Activated naive CD8-positive, alpha-beta T cell treated with anti-CD3 and anti-CD28 coated beads for 36 hours (primary cell): ENCODE measurements around the gene FBH1. TPM values are rescaled to one million over a fixed set of nuclear protein-coding genes. Genes with fewer than 3 reads are reported as not detected.

Experiments used
- DNase-seq: peaks from one replicate; pipeline ENCODE4 v3.0.0; 2021
- H3K27ac Mint-ChIP-seq: one replicate; pipeline ENCODE4 v1.8.0; 2022; ENCODE audit warnings: mild to moderate bottlenecking, moderate library complexity, mixed read lengths
- H3K27me3 Mint-ChIP-seq: one replicate; pipeline ENCODE4 v1.8.0; 2022; ENCODE audit warnings: mild to moderate bottlenecking, mixed read lengths
- H3K36me3 Mint-ChIP-seq: one replicate; pipeline ENCODE4 v1.8.0; 2021; ENCODE audit warnings: mild to moderate bottlenecking, mixed read lengths
- H3K4me1 Mint-ChIP-seq: one replicate; pipeline ENCODE4 v1.8.0; 2021; ENCODE audit warnings: mixed read lengths
- H3K4me3 Mint-ChIP-seq: one replicate; pipeline ENCODE4 v1.8.0; 2022; ENCODE audit warnings: mild to moderate bottlenecking, moderate library complexity, mixed read lengths
- H3K9me3 Mint-ChIP-seq: one replicate; pipeline ENCODE4 v1.8.0; 2022; ENCODE audit warnings: mixed read lengths
- total RNA-seq, 2 experiments: library from RNA; stranded (reverse); gene quantifications; one replicate each; pipeline ENCODE4 v1.2.3, GENCODE V29; 2021

FBH1 gene
- total RNA-seq, 2 experiments from 2014 or later, result 48.7 to 49.0 TPM

DNA sequence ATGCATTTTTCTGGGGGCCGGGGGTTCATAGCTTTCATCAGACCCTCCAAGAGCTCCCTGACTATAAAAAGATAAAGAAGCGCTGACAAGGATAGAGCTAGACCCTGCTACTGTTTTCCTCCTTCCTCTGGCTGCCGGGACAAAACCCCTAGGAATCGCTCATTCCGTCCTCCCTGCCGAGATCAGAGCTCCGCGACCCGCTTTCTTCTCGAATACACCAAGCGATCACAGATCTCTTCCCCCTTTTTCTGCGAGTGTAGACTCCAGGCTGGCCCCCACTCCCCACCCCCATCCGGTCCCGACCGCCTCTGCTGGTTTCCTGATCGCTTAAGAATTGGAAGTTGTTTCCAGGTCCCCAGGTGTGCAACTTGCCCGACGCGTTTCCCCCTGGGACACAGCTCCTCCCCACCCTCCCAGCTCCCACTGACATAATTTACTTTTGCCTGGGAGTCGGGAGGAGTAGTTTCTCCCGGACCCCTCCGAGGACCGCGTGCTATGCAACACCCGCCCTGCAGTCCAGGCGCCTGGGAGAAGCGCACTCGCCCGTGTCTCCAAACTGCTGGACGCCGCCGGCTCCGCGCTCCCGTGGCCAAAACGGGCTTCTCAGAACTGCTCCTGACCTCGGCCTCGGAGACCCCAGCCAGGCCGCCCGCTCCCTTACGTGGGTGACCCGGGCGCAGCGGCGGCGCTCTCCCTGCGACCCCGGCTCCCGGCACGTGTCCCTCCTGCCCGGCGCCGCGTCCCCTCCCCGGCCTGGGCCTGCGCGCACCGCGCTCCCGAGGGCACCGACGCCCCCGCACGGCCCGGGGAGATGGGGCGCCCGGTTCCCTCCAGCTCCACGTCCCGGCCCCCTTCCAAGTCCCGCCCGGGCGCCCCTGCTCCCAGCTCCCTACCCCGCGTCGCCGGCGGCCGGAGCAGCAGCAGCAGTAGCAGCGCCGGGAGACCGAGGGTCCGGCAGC, 86.7 kb downstream of the FBH1 start:
- peak overlapping the region; percentile 98 for H3K27ac Mint-ChIP-seq
- peaks cover 12% of the 10 kb centered on the region for H3K36me3 Mint-ChIP-seq
- H3K9me3 Mint-ChIP-seq, result no peaks in the 10 kb centered on the region
- H3K4me3 Mint-ChIP-seq, result peak overlapping the region; percentile 96
- H3K4me1 Mint-ChIP-seq, result peaks cover 31% of the 10 kb centered on the region
- H3K27me3 Mint-ChIP-seq, result peaks cover 14% of the 10 kb centered on the region
- peak; percentile 55 for DNase-seq

DNA sequence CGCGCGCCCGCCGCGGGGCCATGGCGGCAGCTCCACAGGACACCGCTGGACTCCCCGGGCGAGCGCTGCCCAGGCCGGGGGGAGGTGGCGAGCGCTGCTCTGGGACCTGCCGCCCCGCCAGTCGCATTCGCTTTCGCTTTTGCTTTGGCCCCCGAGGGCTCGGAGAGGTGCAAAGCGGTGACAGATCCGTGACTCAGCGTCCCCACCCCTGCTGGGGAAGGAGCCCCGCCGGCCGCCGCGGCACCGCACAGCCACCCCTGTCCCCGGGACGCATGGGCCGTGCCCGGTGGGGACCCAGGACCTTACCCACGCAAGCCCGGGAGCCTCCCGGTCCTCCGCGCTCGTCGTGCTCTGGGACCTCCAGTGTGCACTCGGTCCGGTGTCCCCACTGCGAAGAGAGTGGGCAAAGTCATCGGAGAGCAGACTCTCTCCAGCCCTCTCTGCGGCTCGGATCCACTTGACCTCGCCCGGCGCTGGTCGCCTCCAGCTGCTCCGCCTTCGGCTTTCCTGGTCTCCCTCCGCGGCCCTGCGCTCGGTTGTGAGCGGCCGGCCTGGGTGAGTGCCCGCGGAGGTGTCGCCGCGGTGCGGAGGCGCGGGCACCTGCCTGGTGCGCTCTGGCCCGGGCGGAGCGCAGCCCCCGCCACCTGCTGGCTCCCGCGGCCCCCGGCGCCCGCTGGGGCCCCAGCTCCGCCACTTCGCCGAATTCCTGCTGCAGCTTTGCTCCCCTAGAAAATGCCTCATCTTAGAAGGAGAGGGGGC, 87.6 kb downstream of the FBH1 start, which contains the start of gene IL15RA:
TSS of gene IL15RA (minus strand) at position 73 of the 759 bp plus-strand sequence. CDS start at position 22, 51 bp downstream.
- Mint-ChIP-seq H3K27ac (peak within 1 kb of the TSS; percentile 98), H3K9me3 (no peaks in the 10 kb centered on the region), H3K27me3 (peaks cover 14% of the 10 kb centered on the region), H3K4me3 (peak within 1 kb of the TSS; percentile 96), H3K36me3 (peaks cover 12% of the 10 kb centered on the region), H3K4me1 (peaks cover 26% of the 10 kb centered on the region)
- peak; percentile 93 for DNase-seq

DNA sequence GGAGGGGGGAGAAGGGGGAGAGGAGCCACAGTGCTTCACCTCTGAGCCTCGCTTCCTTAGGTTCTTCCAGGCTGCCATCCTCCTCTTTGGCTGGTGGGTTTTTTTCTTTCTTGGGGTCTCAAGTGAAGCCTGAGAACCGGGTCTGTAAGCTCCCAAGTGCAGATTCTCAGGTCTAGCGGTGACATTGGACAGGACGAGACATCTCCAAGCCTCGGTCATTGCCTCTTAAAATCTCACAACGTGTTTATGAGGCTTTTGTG, 88.1 kb downstream of the FBH1 start:
- Mint-ChIP-seq H3K4me3 (peak overlapping the region; percentile 91), H3K36me3 (peaks cover 12% of the 10 kb centered on the region), H3K9me3 (no peaks in the 10 kb centered on the region), H3K27ac (peak overlapping the region; percentile 90), H3K4me1 (peaks cover 22% of the 10 kb centered on the region), H3K27me3 (peaks cover 14% of the 10 kb centered on the region)
- no peak for DNase-seq

DNA sequence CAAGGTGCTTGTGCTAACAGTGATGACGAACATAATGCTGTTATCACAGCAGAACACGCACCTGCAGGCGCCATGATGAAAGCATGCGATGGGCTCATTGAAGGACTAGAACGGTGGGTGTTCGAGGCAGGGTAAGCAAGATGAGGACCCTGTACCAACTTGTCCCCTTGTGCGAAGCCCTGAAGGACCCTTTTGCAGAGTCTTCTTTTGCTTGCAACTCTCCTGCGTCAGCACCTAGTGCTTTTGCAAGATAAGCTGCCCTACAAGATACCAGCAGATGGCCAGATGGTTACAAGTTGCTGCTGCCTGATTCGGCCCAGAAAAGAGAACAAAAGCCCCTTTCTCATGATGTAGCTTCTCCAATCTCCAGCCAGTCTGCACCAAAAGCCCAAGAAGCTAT, 91.5 kb downstream of the FBH1 start:
- H3K4me1 Mint-ChIP-seq, result peaks cover 4% of the 10 kb centered on the region
- peaks cover 1% of the 10 kb centered on the region for H3K36me3 Mint-ChIP-seq
- no peak overlapping the region for H3K27ac Mint-ChIP-seq
- DNase-seq, result no peak
- H3K9me3 Mint-ChIP-seq, result no peaks in the 10 kb centered on the region
- H3K27me3 Mint-ChIP-seq, result peaks cover 12% of the 10 kb centered on the region
- no peak overlapping the region for H3K4me3 Mint-ChIP-seq

DNA sequence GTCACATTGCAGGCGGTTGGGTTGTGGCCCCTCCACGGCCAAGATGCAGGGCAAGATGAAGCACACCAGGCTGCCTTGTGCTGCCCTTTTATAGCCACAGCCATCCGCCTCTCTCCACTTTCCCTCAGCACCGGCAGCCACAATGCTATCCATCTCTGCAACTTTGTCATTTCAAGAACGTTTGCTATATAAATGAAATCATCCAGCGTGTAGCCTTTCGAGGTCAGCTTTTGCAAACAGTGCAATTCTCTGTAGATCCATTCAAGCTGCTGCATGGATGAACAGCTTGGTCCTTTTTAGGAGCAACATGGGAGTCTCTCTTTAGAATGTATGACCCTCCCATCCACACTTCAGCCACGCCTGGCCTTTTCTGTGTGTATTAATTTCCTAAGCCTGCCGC, 93.7 kb downstream of the FBH1 start:
- Mint-ChIP-seq H3K27ac (no peak overlapping the region), H3K4me1 (peaks cover 13% of the 10 kb centered on the region)
- no peak for DNase-seq

DNA sequence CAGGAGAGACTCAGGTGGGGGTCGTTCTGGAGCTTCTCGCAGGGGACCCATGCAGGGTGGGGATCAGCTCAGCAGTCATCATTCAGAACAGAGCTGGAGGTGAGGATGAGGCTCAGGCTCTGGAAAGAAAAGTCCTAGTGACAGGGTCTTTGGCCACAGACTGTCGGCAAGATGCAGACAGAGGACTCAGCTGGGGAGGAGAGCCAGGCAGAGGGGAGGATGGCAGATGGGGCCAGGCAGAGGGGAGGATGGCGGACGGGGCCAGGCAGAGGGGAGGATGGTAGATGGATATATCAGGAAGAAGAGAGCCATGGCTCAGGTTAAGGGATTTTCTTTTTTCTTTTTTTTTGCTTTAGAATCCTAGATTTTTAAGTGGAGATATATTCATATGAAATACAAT, 95.0 kb downstream of the FBH1 start:
- peaks cover 13% of the 10 kb centered on the region for H3K4me1 Mint-ChIP-seq
- DNase-seq, result no peak
- H3K36me3 Mint-ChIP-seq, result no peaks in the 10 kb centered on the region
- H3K4me3 Mint-ChIP-seq, result no peak overlapping the region
- no peak overlapping the region for H3K27ac Mint-ChIP-seq
- H3K27me3 Mint-ChIP-seq, result peaks cover 6% of the 10 kb centered on the region
- no peaks in the 10 kb centered on the region for H3K9me3 Mint-ChIP-seq

More for the DNA sequence above, 93.7 kb downstream of the FBH1 start:
- peaks cover 6% of the 10 kb centered on the region for H3K27me3 Mint-ChIP-seq
- no peak overlapping the region for H3K4me3 Mint-ChIP-seq
- H3K36me3 Mint-ChIP-seq, result no peaks in the 10 kb centered on the region
- no peaks in the 10 kb centered on the region for H3K9me3 Mint-ChIP-seq

Other genes with a start within 250 kb of the FBH1 start
- gene ASB13, start 223.6 kb upstream of the FBH1 start, total RNA-seq, result 10 to 100 TPM; 11.3 to 12.0 TPM
- gene TASOR2, start 205.4 kb upstream of the FBH1 start, total RNA-seq, result 10 to 100 TPM; 63.4 to 63.9 TPM
- gene GDI2, start 76.8 kb upstream of the FBH1 start, total RNA-seq, result 100 to 1,000 TPM; 335 to 339 TPM
- gene ANKRD16, start 350 bp upstream of the FBH1 start, total RNA-seq, result 1 to 10 TPM; 9.1 to 9.4 TPM
- 10 to 100 TPM; 27.8 to 30.0 TPM for gene IL15RA, start 87.3 kb downstream of the FBH1 start, total RNA-seq
- 100 to 1,000 TPM; 680 to 698 TPM for gene IL2RA, start 172.1 kb downstream of the FBH1 start, total RNA-seq
- gene RBM17, start 198.8 kb downstream of the FBH1 start, total RNA-seq, result 100 to 1,000 TPM; 337 to 355 TPM